ENCODE results near the gene TMEM39A.

Gene TMEM39A, protein sequence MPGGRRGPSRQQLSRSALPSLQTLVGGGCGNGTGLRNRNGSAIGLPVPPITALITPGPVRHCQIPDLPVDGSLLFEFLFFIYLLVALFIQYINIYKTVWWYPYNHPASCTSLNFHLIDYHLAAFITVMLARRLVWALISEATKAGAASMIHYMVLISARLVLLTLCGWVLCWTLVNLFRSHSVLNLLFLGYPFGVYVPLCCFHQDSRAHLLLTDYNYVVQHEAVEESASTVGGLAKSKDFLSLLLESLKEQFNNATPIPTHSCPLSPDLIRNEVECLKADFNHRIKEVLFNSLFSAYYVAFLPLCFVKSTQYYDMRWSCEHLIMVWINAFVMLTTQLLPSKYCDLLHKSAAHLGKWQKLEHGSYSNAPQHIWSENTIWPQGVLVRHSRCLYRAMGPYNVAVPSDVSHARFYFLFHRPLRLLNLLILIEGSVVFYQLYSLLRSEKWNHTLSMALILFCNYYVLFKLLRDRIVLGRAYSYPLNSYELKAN
- 40.6 to 48.7 reads per million in 2 donors for total RNA-seq

DNA sequence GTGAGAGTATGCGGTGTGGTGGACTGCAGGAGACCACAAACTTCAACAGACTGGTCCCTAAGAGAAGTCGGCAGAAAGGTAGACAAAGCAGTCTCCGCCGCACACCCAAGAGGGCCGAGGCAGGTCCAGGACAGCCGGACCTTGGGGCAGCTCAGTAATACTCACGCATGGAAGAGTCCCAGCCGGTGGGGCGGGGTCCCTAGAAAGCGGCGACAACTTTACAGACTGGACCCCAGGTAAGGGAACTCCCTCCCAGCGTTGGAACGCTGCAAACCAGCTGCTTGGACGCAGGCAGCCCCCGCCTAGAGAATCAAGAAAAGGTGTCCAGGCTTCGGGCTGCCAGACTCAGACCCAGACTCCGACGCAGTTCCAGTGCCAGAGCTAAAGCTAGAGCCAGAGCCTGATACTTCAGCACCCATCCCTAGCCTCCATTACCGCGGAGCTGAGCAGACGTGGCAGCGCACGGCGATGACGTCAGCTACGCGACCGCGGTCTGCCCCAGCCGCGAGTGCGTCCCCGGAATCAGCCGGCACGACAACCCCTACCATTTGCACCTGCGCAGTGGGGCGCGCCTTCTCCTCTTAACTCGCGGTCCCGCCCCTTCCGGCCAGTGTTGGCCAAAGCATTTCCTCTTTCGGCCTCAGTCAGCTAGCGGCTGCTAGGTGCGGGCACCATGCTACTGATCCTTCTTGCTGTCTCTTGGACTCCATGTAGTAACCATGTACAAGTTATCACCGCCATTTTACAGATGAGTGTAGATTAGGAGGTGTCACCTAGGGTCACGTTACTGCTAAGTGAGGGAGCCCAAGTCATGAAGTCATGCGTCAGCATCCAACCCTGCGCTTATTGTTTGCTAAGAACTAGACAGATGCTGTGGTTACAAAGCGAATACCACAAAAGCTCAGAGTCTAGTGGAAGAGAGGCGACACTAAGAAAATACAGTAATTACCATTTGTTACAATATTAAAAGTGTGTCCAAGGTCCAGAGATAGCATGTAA, at the start of gene TMEM39A:
Gene TMEM39A, minus strand, starts transcription at position 445 of the 999 bp plus-strand sequence. CDS start 1,541 bp downstream, outside the sequence.
- DNase-seq: peak; percentile 99

- no peak for DNase-seq
Observed at GRCh38 chr3:119510690-119511089, 47.3 kb upstream of the TMEM39A start.

DNA sequence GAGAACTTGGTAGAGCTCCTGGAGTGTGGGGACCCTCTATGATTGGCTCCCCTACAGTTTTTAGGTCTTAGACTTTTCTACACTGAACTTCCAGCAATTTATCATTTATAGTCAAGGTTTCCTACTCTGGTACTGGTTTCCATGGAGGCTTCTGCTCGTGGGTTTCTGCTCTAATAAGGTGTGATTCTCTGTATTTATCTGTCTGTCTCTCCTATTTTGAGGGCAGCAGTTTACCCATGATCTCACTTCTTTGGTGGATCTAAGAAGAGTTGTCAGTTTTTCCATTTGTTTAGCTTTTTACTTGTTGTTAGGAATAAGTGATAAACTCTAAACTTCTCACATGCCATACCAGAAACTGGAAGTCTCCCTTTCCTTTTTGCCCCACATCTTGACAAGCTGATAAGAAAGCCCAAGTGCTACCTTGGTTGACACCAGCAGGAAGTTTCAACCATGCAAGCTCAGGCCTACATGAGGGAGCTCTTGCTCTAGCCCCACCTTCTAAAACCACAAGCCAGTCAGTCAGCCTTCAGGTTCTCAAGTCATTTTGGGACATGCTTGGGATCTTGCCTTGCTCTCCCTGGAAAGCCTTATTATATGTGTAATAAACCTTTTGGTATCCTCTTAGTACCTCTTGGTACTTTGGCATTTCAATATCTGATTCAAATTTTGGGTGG, 44.9 kb upstream of the TMEM39A start:
- DNase-seq: no peak

DNA sequence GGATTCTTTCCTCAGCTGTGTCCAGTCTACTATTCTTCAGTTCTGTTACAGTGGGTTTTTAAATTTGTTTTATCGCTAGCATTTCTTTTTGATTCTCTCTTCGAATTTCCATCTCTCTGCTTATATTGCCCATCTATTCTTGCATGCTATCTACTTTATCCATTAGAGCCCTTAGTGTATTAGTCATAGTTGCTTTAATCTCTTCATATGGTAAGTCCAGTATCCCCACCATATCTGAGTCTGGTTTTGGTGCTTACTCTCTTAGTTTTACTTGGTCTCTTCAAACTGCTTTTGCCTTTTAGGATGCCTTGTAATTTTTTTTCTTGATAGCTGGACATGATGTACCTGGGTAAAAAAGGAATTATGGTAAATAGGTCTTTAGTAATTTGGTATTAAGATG, 44.0 kb upstream of the TMEM39A start:
- no peak for DNase-seq

DNA sequence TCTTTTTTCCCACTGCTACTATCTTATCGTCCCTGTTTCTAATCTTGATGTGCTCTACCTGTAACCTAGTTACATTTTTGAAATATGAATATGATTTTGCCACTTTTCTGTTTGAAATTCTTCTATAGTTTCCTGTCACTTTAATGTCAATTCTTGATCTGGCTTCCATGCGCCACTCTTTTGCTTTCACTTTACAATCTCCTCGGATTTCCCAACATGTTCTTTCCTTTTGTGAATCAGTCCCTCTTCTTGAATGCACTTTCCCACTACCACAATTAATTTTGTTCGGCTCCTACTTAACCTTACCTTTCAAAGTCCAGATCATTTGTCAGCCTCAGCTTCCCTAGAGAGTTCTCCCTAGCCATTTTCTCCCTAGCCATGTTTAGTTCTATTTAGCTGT, 43.2 kb upstream of the TMEM39A start:
- no peak for DNase-seq

- no peak for DNase-seq
Observed at GRCh38 chr3:119500901-119501300, 37.5 kb upstream of the TMEM39A start.

GRCh38 chr3:119500265-119500664, 36.9 kb upstream of the TMEM39A start:
- DNase-seq: no peak

DNA sequence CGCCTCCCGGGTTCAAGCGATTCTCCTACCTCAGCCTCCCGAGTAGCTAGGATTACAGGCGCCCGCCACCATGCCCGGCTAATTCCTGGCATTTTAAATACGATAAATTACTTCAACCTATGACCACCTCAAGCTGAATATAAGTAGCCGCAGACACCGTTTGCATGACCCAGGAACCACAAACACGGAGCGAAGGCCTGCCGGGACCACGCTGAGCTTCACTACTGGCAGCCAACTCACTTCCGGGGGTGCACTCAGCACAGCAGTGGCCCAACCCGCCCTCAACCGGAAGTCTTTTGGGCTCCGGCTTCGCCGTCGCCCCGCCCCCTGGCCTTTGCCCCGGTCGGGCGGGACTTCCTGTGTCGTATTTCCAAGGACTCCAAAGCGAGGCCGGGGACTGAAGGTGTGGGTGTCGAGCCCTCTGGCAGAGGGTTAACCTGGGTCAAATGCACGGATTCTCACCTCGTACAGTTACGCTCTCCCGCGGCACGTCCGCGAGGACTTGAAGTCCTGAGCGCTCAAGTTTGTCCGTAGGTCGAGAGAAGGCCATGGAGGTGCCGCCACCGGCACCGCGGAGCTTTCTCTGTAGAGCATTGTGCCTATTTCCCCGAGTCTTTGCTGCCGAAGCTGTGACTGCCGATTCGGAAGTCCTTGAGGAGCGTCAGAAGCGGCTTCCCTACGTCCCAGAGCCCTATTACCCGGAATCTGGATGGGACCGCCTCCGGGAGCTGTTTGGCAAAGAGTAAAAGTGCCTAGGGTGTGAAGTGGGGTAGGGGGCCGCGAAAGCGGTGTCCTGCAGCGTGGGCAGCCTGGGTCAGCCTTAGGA, 35.0 kb upstream of the TMEM39A start, which contains the start of gene TIMMDC1:
Gene TIMMDC1, plus strand, starts transcription at position 362 of the 826 bp plus-strand sequence. Its CDS starts 187 bp downstream, at position 549.
- DNase-seq: peak; percentile 94

GRCh38 chr3:119497820-119498185, 34.4 kb upstream of the TMEM39A start:
- no peak for DNase-seq

DNA sequence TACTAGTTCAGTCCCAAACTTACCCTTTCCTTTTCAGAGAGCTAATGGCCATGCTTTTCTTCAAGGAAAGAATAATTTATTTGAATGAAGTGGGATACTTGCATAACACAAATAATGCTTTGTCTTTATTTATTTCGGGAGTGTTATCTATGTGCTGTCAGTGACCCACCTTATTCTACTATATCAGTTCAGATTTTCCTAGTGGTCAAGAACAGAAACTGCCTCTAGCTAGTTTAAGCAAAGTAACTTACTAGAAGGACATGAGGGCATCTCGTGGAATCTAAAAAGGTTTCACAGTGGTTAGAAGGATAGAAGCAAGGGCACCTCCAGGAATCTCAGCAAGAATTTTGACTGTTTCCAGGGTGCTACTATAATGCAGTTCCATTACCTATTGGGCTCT, 31.2 kb upstream of the TMEM39A start:
- no peak for DNase-seq

DNA sequence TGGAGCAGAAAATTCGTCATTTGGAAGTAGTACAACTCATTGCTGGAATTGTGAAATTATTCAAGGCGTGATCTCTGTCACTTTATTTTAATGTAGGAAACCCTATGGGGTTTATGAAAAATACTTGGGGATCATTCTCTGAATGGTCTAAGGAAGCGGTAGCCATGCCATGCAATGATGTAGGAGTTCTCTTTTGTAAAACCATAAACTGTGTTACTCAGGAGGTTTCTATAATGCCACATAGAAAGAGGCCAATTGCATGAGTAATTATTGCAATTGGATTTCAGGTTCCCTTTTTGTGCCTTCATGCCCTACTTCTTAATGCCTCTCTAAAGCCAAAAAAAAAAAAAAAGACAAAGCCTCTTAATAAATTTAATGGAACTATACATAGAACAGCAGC, 29.4 kb upstream of the TMEM39A start:
- no peak for DNase-seq

- no peak for DNase-seq
Observed at GRCh38 chr3:119492128-119492527, 28.7 kb upstream of the TMEM39A start.

DNA sequence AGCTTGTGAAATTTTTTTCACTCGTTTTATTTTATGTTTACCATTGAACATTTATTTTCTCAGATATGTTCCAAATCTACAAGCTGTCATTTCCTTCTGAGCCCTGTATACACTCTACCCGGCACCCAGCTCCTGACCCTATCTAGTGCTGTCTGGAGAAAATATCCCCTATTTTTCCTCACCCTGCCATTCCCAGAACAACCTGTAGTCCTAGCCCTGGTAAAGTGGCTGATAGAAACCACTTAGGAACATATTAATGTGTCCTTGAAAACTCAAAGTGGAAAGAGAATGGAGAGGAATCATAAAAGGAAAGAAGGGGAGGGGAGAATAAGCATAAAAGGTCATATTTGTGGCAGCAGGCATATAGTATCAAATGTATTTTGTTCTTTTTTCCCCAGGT, 26.7 kb upstream of the TMEM39A start:
- no peak for DNase-seq

DNA sequence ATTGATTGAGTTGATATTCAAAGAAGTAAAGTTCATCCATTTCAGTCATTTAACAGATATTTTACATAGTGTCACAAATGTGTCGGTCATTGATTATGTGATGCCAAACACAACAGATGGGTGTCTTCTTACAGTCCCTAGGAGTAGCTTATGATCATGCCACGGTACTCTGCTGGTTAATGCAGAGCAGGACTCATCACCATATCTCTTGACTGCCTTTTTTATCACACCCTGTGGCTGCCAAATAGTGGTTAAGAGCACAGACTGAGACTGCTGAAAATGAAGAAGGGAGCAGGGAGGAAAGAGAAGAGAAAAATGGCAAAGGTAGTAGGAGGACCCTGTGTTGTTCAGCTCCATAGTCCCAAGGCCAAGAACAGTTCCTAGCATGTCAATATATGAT, 22.1 kb upstream of the TMEM39A start:
- no peak for DNase-seq

DNA sequence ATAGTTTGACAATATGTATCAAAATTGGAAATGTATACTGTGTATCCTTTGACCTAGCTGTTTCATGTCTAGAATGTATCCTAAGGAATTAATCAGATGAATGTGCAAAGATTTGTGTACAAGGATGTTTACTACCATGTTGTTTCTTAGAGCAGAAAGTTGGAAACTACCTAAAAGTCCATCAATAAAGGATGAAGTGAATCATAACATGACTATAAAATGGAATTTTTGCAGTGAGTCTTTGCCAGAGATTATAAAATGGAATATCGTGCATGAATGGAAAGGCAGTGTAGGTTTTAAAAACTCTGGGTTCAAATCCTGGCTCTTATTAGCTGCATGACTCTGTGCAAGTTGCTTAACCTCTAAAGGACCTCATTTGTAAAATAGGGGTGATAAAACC, 19.7 kb upstream of the TMEM39A start:
- no peak for DNase-seq

DNA sequence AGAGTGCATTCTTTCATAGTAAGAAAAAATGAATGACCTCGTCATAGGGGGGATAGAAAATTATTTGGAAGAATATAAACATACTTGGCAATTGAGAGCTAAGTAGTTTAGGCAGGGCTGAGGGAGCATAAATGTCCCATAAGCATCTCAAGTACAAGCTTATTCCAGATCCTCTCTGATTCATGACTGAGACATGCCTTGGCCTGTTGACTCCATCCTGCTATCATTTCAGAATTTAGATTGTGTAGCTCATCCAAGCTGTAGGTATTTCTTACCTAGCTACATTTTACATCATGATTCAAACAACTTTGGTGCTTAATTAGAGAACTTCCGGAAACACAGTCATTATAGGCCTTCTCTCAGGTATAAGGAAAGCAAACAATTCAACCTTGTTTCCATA, 17.7 kb upstream of the TMEM39A start:
- DNase-seq: no peak

DNA sequence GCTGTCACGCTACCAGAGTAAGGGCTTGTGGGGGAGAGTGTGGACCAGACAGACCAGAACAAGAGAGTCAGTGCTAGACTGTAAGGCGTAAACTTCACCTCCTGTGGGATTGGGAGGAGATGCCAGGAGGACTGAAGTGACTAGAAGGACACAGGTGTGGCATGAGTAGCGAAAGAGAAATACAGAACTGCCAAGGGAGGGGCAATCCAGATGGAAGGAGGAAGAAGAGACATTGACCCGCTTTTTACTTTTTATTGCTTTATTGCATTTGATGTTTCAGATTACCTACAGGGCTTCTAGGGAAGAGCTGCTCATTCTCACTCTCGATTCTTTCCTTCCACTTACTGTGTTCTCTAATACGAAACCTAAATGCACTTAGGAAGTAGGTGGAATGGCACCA, 7.5 kb upstream of the TMEM39A start:
- no peak for DNase-seq

DNA sequence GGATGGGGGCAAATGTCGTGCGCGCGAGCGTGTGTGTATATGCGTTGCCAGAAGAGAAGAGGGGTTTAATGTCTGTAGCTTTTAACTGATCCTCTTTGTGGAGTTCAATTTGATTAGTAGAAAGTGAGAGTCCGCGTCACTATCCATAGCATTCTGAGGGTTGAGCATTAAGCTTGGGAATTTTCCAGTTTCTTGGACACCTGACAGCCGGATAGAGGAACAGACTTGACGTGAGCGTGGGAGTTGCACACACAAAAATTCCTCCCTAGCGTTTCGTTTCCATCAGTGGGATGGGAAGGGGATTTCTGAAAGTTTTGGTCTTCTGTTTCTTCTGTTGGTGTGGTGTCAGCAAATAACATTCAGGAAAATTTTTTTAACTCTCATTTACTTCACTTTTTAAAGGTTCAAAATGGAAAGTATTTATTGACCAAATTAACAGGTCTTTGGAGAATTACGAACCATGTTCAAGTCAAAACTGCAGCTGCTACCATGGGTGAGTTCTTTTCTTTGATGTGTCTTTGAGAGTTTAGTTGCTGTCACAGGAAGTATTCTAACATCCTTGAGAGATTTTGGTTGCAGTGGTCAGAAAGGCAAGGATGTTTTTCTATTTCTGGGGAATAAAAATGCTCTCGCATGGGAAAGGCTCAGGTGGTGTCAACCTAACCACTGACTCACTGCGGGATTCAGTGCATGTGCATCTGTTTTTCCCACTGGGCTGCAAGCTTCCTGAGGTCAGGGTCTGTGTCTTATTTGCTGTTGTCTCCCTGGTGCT, 6.2 kb upstream of the TMEM39A start:
- no peak for DNase-seq

GRCh38 chr3:119468041-119468440, 4.6 kb upstream of the TMEM39A start:
- no peak for DNase-seq

- DNase-seq: no peak
Observed at GRCh38 chr3:119457246-119457645, 6.2 kb downstream of the TMEM39A start.

DNA sequence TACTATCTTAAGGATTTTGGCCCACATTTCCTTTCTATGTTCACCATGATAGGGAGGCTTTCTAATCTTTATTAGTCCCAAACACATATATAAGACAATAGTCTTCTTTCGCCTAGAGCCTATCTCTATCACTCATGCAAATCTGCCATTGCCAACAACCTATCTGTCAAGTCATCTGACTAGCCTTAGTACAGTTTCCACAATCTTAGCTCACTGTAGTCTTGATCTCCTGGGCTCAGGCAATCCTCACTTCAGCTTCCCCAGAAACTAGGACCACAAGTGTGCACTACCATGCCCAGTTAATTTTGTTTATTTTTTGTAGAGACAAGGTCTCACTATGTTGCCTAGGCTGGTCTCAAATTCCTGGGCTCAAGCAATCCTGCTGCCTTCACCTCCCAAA, 6.9 kb downstream of the TMEM39A start:
- no peak for DNase-seq

Data from T-helper 9 cell (primary cell).